HG02759 (cell line): ENCODE data around the gene PPFIA1.
"Not testable (repeated sequence)": the region's sequence is repeated elsewhere in the genome, so short reads cannot be mapped to it uniquely, and the experiment has no call there.

Experiments used
- ATAC-seq: cut with Tn5 transposase; IDR thresholded peaks from one replicate; pipeline ENCODE4 v1.9.1; 2021; ENCODE audit warnings: mild to moderate bottlenecking, moderate library complexity; ENCODE audit not compliant: unreplicated experiment

PPFIA1 gene

DNA sequence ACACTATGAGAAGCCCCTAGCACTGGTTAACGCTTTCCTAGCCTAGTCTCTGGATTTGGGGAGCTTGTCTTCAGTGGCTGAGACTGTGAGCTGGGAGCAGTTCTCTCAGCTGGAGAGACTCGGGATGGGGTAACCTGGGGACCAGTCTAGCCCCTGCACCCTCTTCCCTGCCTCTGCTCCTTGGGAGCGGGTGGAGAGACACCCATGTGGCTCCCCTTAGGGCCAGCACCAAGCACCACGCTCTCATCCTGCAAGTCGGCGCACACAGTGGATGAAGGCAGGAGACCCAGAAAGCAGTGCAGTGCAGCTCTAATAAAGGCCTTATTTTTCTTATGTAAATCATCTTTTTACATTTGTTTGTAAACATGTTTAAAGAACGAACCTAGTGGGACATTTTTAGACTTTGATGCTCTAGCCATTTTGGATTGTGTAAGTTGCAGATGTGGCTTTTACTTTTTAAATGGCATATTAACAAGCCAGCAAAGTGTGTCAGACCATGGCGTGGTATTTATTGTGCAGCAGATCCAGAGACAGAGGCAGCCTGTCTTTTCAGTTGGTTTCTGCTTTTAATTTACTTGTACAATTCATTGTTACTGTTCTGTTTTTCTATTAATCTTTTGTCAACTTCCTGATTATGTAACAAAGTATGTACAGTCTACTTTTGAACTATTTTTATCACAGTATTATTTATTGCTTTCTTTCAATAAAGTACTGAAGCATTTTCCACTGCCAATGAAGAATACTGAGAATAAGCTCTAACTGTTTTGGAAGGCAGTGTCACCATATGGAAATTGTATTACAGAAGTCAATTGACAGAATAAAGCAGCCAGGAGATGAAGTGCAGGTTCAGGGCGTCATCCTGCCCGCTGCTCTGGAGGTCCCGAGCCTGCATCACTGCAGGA is 113.4 kb downstream of the PPFIA1 start:
- no peak for ATAC-seq

DNA sequence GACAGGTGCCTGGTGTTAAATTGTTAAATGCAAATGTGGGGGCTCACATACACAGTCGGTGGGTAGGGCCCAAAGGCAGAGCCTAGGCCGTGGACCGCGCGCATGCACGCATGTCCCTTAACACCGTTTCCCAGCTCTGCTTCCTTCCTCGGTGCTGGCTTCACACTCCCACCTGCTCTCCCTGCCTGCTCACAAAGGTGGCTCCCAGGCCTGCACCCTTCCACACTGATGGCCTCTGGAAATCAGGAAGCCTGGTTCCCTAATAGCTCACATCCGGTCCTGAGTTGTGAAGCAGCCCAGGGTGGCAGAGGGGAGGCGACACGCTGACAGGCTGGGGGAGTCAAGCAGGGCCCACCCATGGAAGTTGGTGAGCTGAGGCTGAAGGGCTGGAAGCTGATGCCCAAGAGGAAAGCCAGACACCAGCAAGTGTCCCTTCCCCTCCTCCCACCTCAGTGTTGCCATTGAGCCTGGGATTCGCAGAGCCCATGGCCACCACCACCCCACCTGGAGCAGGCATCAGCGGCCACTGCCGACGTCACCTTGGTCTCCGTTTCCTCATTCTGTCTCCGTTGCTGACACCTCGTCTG is 114.2 kb downstream of the PPFIA1 start:
- no peak for ATAC-seq

DNA sequence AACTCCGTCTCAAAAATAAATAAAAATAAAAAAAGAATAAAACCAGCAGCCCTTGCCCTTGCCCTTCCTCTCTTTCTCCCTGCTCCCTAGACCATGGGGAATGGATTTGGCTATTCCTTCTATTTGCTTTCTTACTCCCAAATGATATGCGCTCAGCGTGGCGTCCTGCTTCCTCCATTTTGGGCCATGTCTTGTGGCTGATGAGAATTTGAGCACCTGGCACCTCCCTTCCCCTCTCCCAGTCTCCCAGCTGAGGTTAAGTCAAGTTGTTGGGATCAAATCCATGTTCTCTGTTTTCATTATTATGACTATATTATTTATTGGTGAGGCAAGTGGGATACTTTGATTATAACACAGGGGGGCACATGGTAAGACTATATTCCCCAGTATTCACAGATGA is 117.1 kb downstream of the PPFIA1 start:
- ATAC-seq = no peak

DNA sequence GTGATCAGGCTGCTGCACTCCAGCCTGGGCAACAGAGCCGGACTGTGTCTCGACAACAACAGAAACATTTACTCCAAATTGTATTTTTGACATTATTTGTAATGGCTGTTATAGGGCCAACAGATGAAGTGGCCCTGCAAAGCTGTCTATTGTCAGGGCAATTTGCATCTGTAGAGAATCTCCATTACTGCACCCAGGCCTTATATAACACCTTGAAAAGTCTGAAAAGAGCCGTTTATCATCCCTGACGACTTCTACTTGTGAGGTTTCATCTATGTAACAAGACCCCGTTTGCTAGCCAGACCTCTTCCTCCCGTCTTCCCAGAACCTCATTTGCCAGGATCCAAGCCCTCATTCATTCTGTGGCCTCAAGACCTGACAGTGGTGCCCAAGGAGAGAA is 118.7 kb downstream of the PPFIA1 start:
- ATAC-seq = no peak

DNA sequence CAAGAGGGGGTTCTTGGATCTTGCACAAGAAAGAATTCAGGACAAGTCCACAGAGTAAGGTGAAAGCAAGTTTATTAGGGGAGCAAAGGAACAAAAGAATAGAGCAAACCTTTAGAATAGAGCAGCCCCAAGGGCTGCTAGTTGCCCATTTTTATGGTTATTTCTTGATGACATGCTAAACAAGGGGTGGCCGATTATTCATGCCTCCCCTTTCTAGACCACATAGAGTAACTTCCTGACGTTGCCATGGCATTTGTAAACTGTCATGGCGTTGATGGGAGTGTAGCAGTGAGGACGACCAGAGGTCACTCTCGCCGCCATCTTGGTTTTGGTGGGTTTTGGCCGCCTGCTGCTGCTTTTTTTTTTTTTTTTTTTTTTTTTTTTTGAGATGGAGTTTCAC is 120.4 kb downstream of the PPFIA1 start:
- not testable (repeated sequence) for ATAC-seq

DNA sequence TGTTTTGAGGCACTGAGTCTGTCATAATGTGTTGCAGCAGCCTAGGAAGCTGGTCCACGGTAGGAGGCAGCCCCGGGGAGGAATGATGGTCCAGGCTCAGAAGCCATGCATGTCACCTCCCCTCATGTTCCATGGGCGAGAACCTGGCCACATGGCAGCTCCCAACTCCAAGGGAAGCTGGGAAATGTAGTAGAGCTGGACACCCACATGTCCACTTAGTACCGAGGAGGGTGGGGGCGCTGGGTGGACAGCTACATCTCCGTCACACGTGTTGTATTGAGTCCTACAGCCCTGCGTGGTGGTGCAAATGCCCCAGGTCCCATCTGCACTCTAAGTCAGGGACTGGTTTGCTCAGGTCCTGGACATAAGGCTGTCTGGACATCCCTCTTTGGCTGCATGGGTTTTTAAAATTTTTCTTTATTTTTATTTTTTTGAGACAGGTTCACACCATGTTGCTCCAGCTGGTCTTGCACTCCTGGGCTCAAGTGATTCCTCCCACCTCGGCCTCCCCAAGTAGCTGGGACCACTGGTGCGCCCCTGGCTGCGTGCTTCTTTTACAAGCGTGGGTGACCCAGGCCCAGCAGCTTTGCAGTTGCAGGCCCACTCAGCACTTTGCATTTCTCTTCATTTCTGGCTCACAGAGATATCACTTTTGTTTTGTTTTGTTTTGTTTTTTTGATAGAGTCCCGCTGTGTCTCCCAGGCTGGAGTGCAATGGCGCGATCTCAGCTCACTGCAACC is 123.9 kb downstream of the PPFIA1 start:
- no peak for ATAC-seq

DNA sequence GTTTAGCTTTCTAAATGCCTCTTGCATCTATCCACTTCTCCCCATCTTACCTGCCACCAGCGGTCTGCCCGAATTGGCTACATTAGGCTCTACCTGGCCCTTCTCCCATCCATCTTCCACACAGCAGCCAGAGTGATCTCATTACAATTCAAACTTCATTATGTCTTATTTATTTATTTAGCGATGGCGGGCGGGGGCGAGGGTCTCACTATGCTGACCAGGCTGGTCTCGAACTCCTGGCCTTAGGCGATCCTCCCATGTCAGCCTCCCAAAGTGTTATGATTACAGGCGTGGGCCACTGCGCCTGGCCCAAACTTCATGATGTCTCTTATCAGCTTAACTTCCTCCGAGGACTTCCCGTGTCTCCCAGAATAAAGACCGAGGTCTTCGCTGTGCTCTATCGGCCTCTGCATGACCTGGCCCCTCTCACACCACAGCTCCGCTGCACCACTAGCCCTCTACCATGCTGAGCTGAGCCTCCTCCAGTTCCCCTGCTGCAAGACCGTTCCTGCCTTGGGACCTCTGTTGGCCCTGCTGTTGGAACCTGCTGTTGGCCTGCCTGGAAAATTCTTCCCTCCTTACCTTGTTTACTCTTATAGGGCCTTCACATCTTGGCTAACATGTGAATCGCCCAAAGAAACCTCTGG is 127.0 kb downstream of the PPFIA1 start:
- no peak for ATAC-seq

DNA sequence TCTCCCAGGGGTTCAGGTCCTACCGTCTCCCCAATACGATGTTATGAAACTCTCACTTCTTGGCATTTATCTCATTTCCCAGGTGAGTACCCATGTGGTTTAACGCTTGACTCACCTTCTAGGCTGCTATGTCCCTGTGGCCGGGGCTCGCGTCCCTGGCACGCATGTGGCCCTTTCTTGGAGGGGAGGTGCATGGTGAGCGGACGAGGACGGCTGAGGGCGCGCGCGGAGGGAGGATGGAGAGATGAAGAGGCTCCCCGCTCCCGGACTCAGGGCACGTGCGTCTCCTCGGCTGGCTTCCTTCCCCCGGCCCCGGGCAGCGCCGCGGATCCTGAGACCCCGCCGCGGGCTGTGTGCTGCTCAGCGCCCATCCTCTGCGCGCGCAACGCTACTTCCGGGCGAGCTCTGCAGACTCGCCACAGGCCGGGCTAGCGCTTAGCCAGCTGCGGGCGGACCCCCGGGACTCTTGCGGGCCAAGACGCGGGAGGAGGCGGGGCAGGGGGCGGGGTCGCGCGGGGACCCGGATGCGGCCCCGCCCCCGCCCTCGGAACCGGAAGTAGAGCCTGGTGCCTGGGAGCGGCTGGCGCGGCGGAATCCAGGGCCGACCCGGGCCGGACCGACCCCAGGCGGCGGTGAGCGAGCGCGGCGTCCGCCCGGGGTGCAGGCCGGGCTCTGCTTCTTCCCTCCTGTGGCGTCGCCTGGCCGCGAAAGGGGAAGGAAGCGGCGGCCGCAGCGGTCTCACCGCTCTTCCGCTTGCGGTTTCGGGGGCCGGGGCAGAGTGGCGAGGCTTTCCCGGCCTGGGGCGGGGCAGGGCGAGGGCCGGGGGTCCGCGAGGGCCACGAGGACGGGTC is 127.7 kb downstream of the PPFIA1 start, which contains the start of gene CTTN:
CTTN (plus strand) TSS at position 547 of the 851 bp plus-strand sequence. CDS start 8,769 bp downstream, outside the sequence.
- ATAC-seq = peak; percentile 61

DNA sequence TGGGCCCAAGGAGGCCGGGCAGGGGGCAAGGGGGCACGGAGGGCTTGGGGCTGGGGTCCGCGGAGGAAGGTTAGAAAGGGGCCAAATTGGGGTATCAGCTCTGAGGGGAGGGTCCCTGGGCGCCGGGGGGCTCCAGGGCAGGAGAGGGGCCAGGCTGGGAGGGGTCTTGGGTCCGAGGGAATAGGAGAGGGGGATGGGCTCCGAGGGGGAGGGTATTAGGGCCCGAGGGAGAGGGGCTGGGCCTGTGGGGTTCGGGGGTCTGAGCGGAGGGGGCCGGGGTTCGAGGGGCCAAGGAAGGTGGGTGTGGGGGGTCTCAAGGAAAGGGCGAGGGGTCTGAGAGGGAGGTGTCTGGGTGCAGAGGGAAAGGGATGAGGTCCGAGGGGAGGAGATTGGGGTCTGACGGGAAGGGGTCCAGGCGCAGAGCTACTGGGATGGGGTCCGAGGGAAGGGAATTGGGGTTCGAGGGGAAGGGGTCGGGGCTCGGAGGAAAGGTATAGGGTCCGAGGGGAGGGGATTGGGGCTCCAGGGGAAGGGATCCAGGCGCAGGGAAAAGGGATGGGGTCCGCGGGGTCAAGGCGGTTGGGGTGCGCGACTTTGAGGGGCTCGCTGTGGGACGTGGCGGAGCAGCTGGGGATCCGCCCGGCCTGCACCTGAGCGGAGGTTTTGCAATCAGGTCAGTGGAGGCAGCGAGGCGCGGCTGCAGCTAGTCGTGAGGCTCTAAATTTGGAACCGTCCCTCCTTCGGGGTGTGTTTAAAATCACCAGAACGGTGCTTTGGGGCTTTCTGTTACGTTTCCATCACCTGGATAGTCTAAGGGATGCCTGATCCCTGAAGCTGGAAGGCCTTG is 128.6 kb downstream of the PPFIA1 start:
- no peak for ATAC-seq

DNA sequence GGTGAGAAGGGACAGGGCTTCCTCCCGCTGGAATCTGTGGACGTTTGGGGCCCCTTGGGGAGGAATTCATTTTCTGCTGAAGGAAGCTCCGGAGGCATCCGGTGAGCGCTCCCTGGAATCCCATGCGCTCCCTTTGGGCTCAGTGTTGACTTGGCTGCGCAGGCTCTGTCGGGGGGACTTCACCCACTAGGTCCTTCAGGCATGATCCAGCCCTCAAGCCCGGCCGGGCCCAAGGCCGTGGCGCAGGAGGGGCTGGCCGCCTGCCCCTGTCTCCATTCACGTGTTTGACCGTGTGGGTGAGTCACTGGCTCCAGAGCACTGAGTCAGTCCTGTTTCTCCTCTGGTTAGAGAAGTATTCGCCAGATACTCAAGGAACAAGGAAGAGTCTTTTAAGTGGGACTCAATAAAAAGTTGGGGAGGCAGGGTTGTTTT is 129.2 kb downstream of the PPFIA1 start:
- ATAC-seq = no peak

DNA sequence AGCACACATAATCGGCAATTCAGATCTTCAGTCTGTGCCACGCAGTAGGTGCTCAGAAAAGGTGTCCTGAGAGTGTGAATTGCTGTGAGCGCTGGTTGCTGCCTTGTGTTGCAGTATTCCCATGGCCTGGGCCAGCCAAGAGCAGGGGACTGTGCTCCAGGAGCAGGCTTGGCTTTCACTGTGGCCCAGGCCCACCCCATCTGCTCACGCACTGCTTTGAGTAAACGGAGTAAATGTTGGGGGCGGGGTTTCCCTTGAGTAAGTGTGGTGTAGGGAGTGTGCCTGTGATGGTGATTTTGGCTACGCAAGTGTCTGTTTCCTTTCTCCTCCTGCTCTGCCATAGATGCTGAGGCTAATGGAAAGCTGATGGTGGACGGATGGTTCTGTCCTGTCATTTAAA is 130.2 kb downstream of the PPFIA1 start:
- ATAC-seq = no peak

DNA sequence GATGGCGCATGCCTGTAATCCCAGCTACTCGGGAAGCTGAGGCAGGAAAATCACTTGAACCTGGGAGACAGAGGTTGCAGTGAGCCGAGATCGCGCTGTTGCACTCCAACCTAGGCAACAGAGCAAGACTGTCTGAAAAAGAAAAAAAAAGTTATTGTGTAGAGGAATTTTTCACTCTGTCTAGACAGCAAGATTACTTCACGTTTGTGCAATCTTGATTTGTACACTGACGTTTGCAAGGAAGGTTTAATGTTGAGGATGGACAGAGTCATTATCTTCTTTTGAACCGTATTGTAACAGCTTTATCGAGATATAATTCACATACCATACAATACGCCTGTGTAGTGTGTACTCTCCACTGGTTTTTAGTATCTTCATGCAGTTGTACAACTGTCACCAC is 131.5 kb downstream of the PPFIA1 start:
- no peak for ATAC-seq

DNA sequence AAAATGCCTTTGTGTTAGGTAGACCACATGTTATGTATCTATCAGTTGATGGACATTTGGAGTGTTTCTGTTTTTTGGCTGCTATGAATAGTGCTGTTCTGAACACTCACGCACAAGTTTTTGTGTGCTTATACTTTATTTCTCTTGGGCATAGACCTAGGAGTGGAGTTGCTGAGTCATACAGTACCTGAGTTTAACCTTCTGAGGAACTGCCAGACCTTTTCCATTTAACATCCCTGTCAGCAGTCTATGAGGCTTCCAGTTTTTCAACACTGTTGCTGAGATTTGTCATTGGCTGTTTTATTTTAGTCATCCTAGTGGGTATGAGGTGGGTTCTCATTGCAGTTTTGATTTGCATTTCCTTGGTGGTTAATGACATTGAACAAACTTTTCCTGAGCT is 132.2 kb downstream of the PPFIA1 start:
- ATAC-seq = no peak

DNA sequence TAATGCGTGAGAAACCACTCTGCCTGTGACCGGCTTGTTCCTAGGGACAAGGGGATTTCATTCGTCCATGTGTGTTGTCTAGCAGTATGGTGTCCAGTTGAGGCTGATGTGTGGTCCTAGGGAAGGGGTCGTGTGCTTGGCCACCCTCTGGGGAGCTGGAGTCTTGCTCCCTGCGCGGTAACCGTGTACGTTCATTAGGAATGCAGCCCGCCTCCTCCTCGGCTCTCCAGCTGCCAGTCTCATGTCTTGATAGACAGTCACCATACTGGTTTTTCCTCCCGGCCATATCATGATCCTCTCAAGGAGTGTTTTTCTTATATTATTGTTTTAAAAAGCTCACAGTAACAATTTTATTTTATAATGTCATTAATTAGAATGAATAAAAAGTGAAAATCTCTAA is 133.8 kb downstream of the PPFIA1 start:
- ATAC-seq = no peak

DNA sequence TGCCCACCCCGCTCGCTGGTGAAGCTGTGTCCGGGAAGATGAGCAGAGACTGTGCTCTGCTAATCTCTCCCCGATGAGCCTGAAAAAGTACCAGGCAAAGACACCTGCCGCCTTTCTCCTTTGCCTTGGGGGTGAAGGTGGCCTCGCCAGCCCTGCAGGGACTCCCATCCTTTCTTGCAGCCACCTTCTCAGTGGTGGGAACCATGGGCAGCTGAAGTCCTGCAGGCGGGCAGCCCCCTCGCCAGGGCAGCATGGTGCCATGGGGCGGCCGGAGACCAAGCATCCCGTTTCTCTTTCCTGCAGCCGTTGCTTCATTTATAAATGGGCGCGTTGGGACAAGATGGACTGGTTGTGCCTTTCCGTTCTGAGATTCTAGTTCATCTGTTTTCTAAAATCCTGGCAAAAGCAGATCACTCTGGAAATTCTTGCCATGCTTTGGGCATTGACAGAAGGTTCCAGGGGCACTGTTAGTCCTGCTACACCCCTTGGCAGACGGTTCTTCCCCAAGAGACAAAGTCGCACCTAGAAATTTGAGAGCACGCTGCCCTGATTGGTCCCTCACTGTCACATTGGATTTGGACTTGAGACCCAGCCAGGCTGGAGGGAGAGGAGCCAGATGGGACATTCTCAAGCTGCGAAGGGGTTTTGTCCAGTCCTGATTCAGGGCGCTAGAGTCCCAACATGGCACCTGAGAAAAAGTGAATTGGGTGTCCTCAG is 135.3 kb downstream of the PPFIA1 start:
- ATAC-seq = no peak

DNA sequence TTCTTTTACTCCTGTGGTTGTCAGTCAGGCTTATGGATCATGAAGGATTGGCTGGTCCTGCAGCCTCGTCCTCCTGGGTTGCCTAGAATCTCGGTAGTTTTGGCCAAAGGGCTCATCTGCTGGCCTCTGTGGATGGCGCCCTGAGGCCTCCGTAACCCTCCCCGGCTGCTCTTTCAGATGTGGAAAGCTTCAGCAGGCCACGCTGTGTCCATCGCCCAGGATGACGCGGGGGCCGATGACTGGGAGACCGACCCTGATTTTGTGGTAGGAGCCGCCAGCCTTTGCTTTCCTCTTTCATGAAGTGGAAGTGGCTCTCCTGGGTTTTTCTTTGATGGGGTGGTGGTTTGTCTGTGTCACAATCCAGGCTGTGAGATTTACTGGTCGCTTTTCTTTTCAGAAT is 136.6 kb downstream of the PPFIA1 start:
- no peak for ATAC-seq

DNA sequence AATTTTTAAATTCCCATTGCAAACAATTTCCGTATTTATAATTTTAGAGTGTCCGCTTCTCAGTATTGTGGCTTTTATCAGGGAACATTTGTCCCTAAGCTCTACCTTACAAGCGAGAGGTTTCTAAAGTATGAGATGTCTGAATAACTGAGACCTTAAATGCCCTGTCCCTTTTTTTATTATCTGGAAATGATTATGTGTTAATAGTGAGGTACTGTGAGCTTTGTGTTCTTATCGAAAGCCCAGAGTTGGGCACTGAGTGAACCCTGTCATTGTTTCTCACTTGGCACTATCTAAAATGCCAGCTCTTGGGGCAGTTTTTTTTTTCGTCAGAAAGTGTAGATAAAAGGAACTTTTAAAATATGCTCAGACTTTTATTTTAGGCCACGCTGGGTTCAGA is 137.3 kb downstream of the PPFIA1 start:
- ATAC-seq = no peak

DNA sequence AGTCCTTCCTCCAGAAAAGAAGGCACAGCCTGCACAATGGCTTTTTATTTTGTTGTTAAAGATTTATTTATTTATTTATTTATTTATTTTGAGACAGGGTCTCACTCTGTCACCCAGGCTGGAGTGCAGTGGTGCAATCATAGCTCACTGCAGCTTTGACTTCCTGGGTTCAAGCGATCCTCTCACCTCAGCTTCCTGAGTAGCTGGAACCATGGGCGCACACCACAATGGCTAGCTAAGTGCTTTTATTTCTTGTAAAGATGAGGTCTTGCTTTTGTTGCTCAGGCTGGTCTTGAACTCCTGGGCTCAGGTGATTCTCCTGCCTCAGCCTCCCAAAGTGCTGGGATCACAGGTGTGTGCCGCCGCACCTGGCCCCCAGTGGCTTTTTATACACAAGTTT is 137.8 kb downstream of the PPFIA1 start:
- ATAC-seq = not testable (repeated sequence)

DNA sequence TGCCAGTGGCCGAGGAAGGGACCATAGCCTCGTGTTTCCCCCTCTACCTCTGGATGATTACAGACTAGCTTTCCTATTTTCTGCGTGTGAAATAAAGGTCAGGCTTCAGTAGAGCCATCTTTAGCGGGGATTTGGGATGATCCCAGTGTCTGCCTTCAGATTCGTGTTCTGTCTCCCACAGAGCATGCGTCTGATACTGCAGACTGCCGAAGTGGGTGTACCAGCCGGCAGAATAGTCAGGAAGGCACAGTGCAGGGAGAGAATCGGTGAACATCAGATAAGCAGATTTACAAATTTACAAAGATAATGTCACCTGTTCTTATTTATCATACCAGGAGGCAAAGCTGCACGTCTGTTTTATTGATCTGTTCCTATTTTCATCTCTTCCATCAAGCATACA is 138.9 kb downstream of the PPFIA1 start:
- ATAC-seq = no peak
